Smooth muscle cell (in vitro differentiated cells): ENCODE results near the gene PRCD. TPM values are rescaled to one million over a fixed set of nuclear protein-coding genes. Genes with fewer than 3 reads are reported as not detected.
A peak's percentile ranks its signal among the peaks of the same experiment; 100 is the strongest.

ENCODE experiments used
- DNase-seq: peaks from one replicate; lab custom pipeline; 2025; ENCODE audit not compliant: unreplicated experiment; lab: John Stamatoyannopoulos, UW
- H2AFZ ChIP-seq: fragments of 200-600 bp; sonication (generic); 2 replicates; pipeline ENCODE4 v1.6.0; 2016; ENCODE audit warnings: antibody characterized with exemption, low read depth, mild to moderate bottlenecking
- H3F3A ChIP-seq: fragments of 200-600 bp; sonication (generic); 2 replicates; pipeline ENCODE4 v1.6.0; 2017; ENCODE audit warnings: antibody characterized with exemption, low read depth
- H3K27ac ChIP-seq: fragments of 200-600 bp; sonication (generic); 2 replicates; pipeline ENCODE4 v1.5.1; 2016; ENCODE audit warnings: low read depth, mild to moderate bottlenecking
- H3K27me3 ChIP-seq: fragments of 200-600 bp; sonication (generic); 2 replicates; pipeline ENCODE4 v1.6.1; 2016; ENCODE audit warnings: low read depth, mild to moderate bottlenecking
- H3K36me3 ChIP-seq: fragments of 200-600 bp; sonication (generic); 2 replicates; pipeline ENCODE4 v1.5.1; 2016; ENCODE audit warnings: low read depth
- H3K4me1 ChIP-seq: fragments of 200-600 bp; sonication (generic); 2 replicates; pipeline ENCODE4 v1.5.1; 2016; ENCODE audit warnings: low read depth
- H3K4me2 ChIP-seq: fragments of 200-600 bp; sonication (generic); 2 replicates; pipeline ENCODE4 v1.6.0; 2016; ENCODE audit warnings: mild to moderate bottlenecking
- H3K4me3 ChIP-seq: fragments of 200-600 bp; sonication (generic); 2 replicates; pipeline ENCODE4 v1.5.1; 2016; ENCODE audit warnings: mild to moderate bottlenecking
- H3K79me2 ChIP-seq: fragments of 200-600 bp; sonication (generic); 2 replicates; pipeline ENCODE4 v1.6.0; 2016; ENCODE audit warnings: low read depth, mild to moderate bottlenecking
- H3K9ac ChIP-seq: fragments of 200-600 bp; sonication (generic); 2 replicates; pipeline ENCODE4 v1.6.0; 2016; ENCODE audit warnings: low read depth
- H3K9me3 ChIP-seq: fragments of 200-600 bp; sonication (generic); replicated peaks from 2 replicates; pipeline ENCODE4 v1.5.1; 2016; ENCODE audit warnings: low read depth
- H4K20me1 ChIP-seq: fragments of 200-600 bp; sonication (generic); 2 replicates; pipeline ENCODE4 v1.6.0; 2016; ENCODE audit warnings: low read depth
- CTCF ChIP-seq: fragments of 200-600 bp; sonication (generic); IDR thresholded peaks from 2 replicates; pipeline ENCODE4 v1.5.1; 2017; ENCODE audit warnings: borderline replicate concordance, mild to moderate bottlenecking, antibody characterized with exemption; ENCODE audit not compliant: insufficient read depth, poor library complexity, severe bottlenecking
- whole genome bisulfite sequencing: methylation state at CpG from one replicate; pipeline ENCODE4 v1.1.7; 2016; ENCODE audit warnings: low lambda C conversion rate; 5-methylcytosine and 5-hydroxymethylcytosine counted together
- polyA plus RNA-seq: library from polyadenylated mRNA; unstranded; fragments of >200 nt; fragmentation: Nextera tagmentation; extraction: Ambion mirVana; gene quantifications from 2 replicates; pipeline ENCODE4 v1.2.1, GENCODE V29; 2016
- small RNA-seq: library from RNA; depleted of rRNA; stranded (forward); fragments of <200 nt; gene quantifications from one replicate; pipeline ENCODE3, GENCODE V24; 2014
- total RNA-seq: library from RNA; depleted of rRNA; stranded (reverse); fragments of >200 nt; gene quantifications from 2 replicates; pipeline ENCODE4 v1.2.3, GENCODE V29; 2014

PRCD gene
- total and polyA plus RNA-seq, 2 experiments from 2014 or later = 0.31 to 5.8 TPM

DNA sequence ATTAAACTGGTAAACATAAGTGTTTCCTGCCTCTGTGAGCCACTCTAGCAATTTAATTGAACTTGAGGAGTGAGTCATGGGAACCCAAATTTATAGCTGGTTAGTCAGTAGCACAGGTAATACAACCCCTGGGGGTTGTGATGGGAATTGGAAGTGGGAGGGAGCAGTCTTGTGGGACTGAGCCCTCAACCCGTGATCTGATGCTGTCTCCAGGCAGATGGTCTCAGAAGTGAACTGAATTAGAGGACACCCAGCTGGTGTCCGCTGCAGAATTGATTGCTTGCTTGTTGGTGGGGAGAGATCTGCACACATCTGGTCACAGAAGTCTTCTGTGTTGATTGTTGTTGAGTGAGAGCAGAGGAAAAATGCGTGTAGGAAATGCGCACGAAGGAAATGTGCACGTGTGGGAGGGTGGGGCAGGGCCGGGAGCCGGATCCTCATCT is 53.6 kb downstream of the PRCD start:
- H3K4me1 ChIP-seq = no peaks in the 10 kb centered on the region
- TF ChIP-seq CTCF = no peak
- no peak overlapping the region for H2AFZ ChIP-seq
- WGBS = 84% methylated on average over 8 of the region's 8 CpGs
- H3K36me3 ChIP-seq = no peaks in the 10 kb centered on the region
- peaks cover 11% of the 10 kb centered on the region for H3K27me3 ChIP-seq
- no peak overlapping the region for H3K4me3 ChIP-seq
- H3K9me3 ChIP-seq = no peaks in the 10 kb centered on the region
- DNase-seq = no peak
- H4K20me1 ChIP-seq = no peaks in the 10 kb centered on the region
- H3K79me2 ChIP-seq = no peaks in the 10 kb centered on the region
- H3K27ac ChIP-seq = no peak overlapping the region
- no peaks in the 10 kb centered on the region for H3F3A ChIP-seq
- no peak overlapping the region for H3K9ac ChIP-seq
- H3K4me2 ChIP-seq = no peak overlapping the region

GRCh38 chr17:76593959-76594358 is 54.1 kb downstream of the PRCD start:
- no peaks in the 10 kb centered on the region for H3K36me3 ChIP-seq
- no peaks in the 10 kb centered on the region for H3F3A ChIP-seq
- TF ChIP-seq CTCF = no peak
- no peaks in the 10 kb centered on the region for H3K9me3 ChIP-seq
- no peaks in the 10 kb centered on the region for H3K79me2 ChIP-seq
- H3K27me3 ChIP-seq = peaks cover 6% of the 10 kb centered on the region
- H3K4me2 ChIP-seq = no peak overlapping the region
- DNase-seq = no peak
- no peak overlapping the region for H2AFZ ChIP-seq
- no peaks in the 10 kb centered on the region for H3K4me1 ChIP-seq
- 65% methylated on average over 4 of the region's 4 CpGs for WGBS
- no peaks in the 10 kb centered on the region for H4K20me1 ChIP-seq
- no peak overlapping the region for H3K27ac ChIP-seq
- no peak overlapping the region for H3K4me3 ChIP-seq
- H3K9ac ChIP-seq = no peak overlapping the region

- H3K4me2 ChIP-seq = peak overlapping the region; percentile 3
- no peaks in the 10 kb centered on the region for H3K9me3 ChIP-seq
- no peak overlapping the region for H3K27ac ChIP-seq
- TF ChIP-seq CTCF = no peak
- H4K20me1 ChIP-seq = no peaks in the 10 kb centered on the region
- no peaks in the 10 kb centered on the region for H3K36me3 ChIP-seq
- H3K4me1 ChIP-seq = no peaks in the 10 kb centered on the region
- 18% methylated on average over 3 of the region's 3 CpGs for WGBS
- no peaks in the 10 kb centered on the region for H3K79me2 ChIP-seq
- DNase-seq = no peak
- no peak overlapping the region for H2AFZ ChIP-seq
- H3K9ac ChIP-seq = no peak overlapping the region
- no peak overlapping the region for H3K4me3 ChIP-seq
- H3F3A ChIP-seq = no peaks in the 10 kb centered on the region
- peaks cover 1% of the 10 kb centered on the region for H3K27me3 ChIP-seq
These were observed 54.8 kb downstream of the PRCD start for GRCh38 chr17:76594690-76595089.

Small RNA genes lying within 50 kb of the gene (small RNA-seq; reads per million reads assigned to genes)
- gene SNORD1A (not detected), gene SNORD1B (1,675 reads per million, percentile 100 among the genes with 10 or more reads in this experiment)

Other genes starting within 250 kb of the PRCD start
- gene QRICH2, start 231.8 kb upstream of the PRCD start, total RNA-seq = 1.2 TPM in 2 replicates
- 1.1 and 1.5 TPM in 2 replicates for gene QRICH2, start 231.8 kb upstream of the PRCD start, polyA plus RNA-seq
- gene PRPSAP1, start 186.1 kb upstream of the PRCD start, total RNA-seq = 27.1 and 43.6 TPM in 2 replicates
- gene PRPSAP1, start 186.1 kb upstream of the PRCD start, polyA plus RNA-seq = 35.7 and 51.5 TPM in 2 replicates
- gene SPHK1, start 155.4 kb upstream of the PRCD start, total RNA-seq = 8.3 and 20.1 TPM in 2 replicates
- 24.8 and 27.4 TPM in 2 replicates for gene SPHK1, start 155.4 kb upstream of the PRCD start, polyA plus RNA-seq
- gene UBE2O, start 86.9 kb upstream of the PRCD start, total RNA-seq = 7.6 and 10.1 TPM in 2 replicates
- gene UBE2O, start 86.9 kb upstream of the PRCD start, polyA plus RNA-seq = 12.1 and 15.2 TPM in 2 replicates
- gene AANAT, start 72.4 kb upstream of the PRCD start, total RNA-seq = not detected in 2 replicates
- gene AANAT, start 72.4 kb upstream of the PRCD start, polyA plus RNA-seq = 0.15 TPM in 1 of 2 replicates, not detected in the other
- 4.9 and 12.2 TPM in 2 replicates for gene RHBDF2, start 38.6 kb upstream of the PRCD start, total RNA-seq
- 20.5 and 25.4 TPM in 2 replicates for gene RHBDF2, start 38.6 kb upstream of the PRCD start, polyA plus RNA-seq
- 4.9 and 13.9 TPM in 2 replicates for gene CYGB, start 2.3 kb upstream of the PRCD start, total RNA-seq
- 20.5 and 22.2 TPM in 2 replicates for gene CYGB, start 2.3 kb upstream of the PRCD start, polyA plus RNA-seq
- gene ST6GALNAC2, start 45.8 kb downstream of the PRCD start, total RNA-seq = 6.9 and 9.9 TPM in 2 replicates
- 1.2 and 13.2 TPM in 2 replicates for gene ST6GALNAC2, start 45.8 kb downstream of the PRCD start, polyA plus RNA-seq
- not detected in 2 replicates for gene ST6GALNAC1, start 103.7 kb downstream of the PRCD start, total RNA-seq
- not detected in 2 replicates for gene ST6GALNAC1, start 103.7 kb downstream of the PRCD start, polyA plus RNA-seq
- gene MXRA7, start 170.9 kb downstream of the PRCD start, total RNA-seq = 131 and 134 TPM in 2 replicates
- 157 and 158 TPM in 2 replicates for gene MXRA7, start 170.9 kb downstream of the PRCD start, polyA plus RNA-seq
- 32.0 and 32.7 TPM in 2 replicates for gene JMJD6, start 186.6 kb downstream of the PRCD start, total RNA-seq
- 52.3 and 54.7 TPM in 2 replicates for gene JMJD6, start 186.6 kb downstream of the PRCD start, polyA plus RNA-seq
- 28.2 and 32.5 TPM in 2 replicates for gene METTL23, start 186.8 kb downstream of the PRCD start, total RNA-seq
- gene METTL23, start 186.8 kb downstream of the PRCD start, polyA plus RNA-seq = 46.2 and 47.1 TPM in 2 replicates
- 166 and 182 TPM in 2 replicates for gene SRSF2, start 197.3 kb downstream of the PRCD start, total RNA-seq
- 109 and 110 TPM in 2 replicates for gene SRSF2, start 197.3 kb downstream of the PRCD start, polyA plus RNA-seq
- 56.6 and 58.6 TPM in 2 replicates for gene MFSD11, start 198.1 kb downstream of the PRCD start, total RNA-seq
- gene MFSD11, start 198.1 kb downstream of the PRCD start, polyA plus RNA-seq = 28.1 and 31.9 TPM in 2 replicates